H1 (cell line): ENCODE data around the gene NOVA1. TPM values are rescaled to one million over a fixed set of nuclear protein-coding genes. Genes with fewer than 3 reads are reported as not detected.

ENCODE experiments used
- CTCF ChIA-PET: fragments of 300-600 bp; sonication (Branson Sonifier 250); formaldehyde crosslinking; loops from one replicate; lab custom pipeline; 2021; ENCODE audit not compliant: partially characterized antibody; lab: Charles Lee
- POLR2A ChIA-PET: fragments of 300-600 bp; sonication (Branson Sonifier 250); formaldehyde crosslinking; loops from one replicate; lab custom pipeline; 2021; ENCODE audit warnings: inconsistent platforms; ENCODE audit not compliant: partially characterized antibody; lab: Charles Lee
- DNase-seq, 2 experiments: peaks; one replicate each; pipeline versions ENCODE4 v3.0.0 to v3.0.0-alpha.2; 2010 to 2022; ENCODE audit warnings: low spot score in 2 of 2, low read depth in 1 of 2, mixed read lengths in 1 of 2
- FAIRE-seq: peaks from 2 replicates; lab custom pipeline; 2011; peaks lifted over from hg19 to GRCh38; lab: Jason Lieb, UNC
- H2AFZ ChIP-seq: 2 replicates; pipeline ENCODE4 v1.8.1; 2012; ENCODE audit warnings: low read length, inconsistent platforms
- H2AK5ac ChIP-seq: 2 replicates; pipeline ENCODE4 v1.6.1; 2013; ENCODE audit warnings: low read depth, low read length
- H2BK120ac ChIP-seq: replicated peaks from 2 replicates; pipeline ENCODE3; 2013; ENCODE audit warnings: low read depth, low read length, inconsistent platforms
- H2BK12ac ChIP-seq: 2 replicates; pipeline ENCODE4 v1.6.1; 2013; ENCODE audit warnings: low read depth, low read length
- H2BK15ac ChIP-seq: 2 replicates; pipeline ENCODE4 v1.6.1; 2013; ENCODE audit warnings: low read length
- H2BK20ac ChIP-seq: 2 replicates; pipeline ENCODE4 v1.6.1; 2013; ENCODE audit warnings: low read length
- H2BK5ac ChIP-seq: 2 replicates; pipeline ENCODE4 v1.6.1; 2013; ENCODE audit warnings: low read depth, low read length
- H3K14ac ChIP-seq: 2 replicates; pipeline ENCODE4 v1.6.1; 2013; ENCODE audit warnings: inconsistent platforms; ENCODE audit not compliant: insufficient read length
- H3K18ac ChIP-seq: 2 replicates; pipeline ENCODE4 v1.6.1; 2013; ENCODE audit warnings: low read length; ENCODE audit errors: extremely low read depth
- H3K23ac ChIP-seq: 2 replicates; pipeline ENCODE4 v1.6.1; 2013; ENCODE audit warnings: inconsistent platforms; ENCODE audit not compliant: insufficient read length
- H3K23me2 ChIP-seq: 2 replicates; pipeline ENCODE4 v1.6.1; 2013; ENCODE audit warnings: low read depth, low read length
- H3K27ac ChIP-seq: 2 replicates; pipeline ENCODE4 v1.6.1; 2011; ENCODE audit warnings: low read depth, low read length, inconsistent platforms
- H3K27me3 ChIP-seq, 4 experiments: replicated peaks in 1 of 4; 1 replicate in 1 of 4; 2 replicates in 3 of 4; pipeline versions ENCODE4 v1.6.1 to v1.8.1; 2011 to 2013; ENCODE audit warnings: low read length in 3 of 4, mild to moderate bottlenecking in 3 of 4, inconsistent platforms in 2 of 4, mixed read lengths in 2 of 4, moderate library complexity in 1 of 4; ENCODE audit not compliant: control insufficient read depth in 3 of 4, insufficient read depth in 3 of 4; ENCODE audit errors: extremely low read depth in 1 of 4
- H3K36me3 ChIP-seq, 4 experiments: 2 replicates each; pipeline versions ENCODE4 v1.6.1 to v1.8.1; 2011 to 2013; ENCODE audit warnings: mild to moderate bottlenecking in 4 of 4, low read length in 3 of 4, moderate library complexity in 2 of 4, control low read depth in 1 of 4, inconsistent platforms in 1 of 4; ENCODE audit not compliant: insufficient read depth in 4 of 4, control insufficient read depth in 2 of 4
- H3K4ac ChIP-seq: replicated peaks from 2 replicates; pipeline ENCODE3; 2013; ENCODE audit warnings: low read length, low read depth, mixed read lengths, inconsistent platforms; ENCODE audit not compliant: insufficient read length
- H3K4me1 ChIP-seq, 4 experiments: replicated peaks in 1 of 4; 1 replicate in 1 of 4; 2 replicates in 3 of 4; pipeline versions ENCODE4 v1.6.1 to v1.8.1; 2011 to 2013; ENCODE audit warnings: low read length in 3 of 4, inconsistent platforms in 2 of 4, mixed read lengths in 1 of 4; ENCODE audit not compliant: insufficient read depth in 4 of 4, control insufficient read depth in 3 of 4
- H3K4me2 ChIP-seq, 2 experiments: 2 replicates each; pipeline versions ENCODE4 v1.6.1 to v1.8.1; 2011 to 2013; ENCODE audit warnings: low read depth in 2 of 2, low read length in 2 of 2, control low read depth in 1 of 2, inconsistent platforms in 1 of 2, mild to moderate bottlenecking in 1 of 2; ENCODE audit not compliant: insufficient read depth in 1 of 2
- H3K4me3 ChIP-seq, 4 experiments: fragments of 200-600, 300-600 bp in 1 of 4; sonication (generic), shearing (Covaris generic), sonication (Bioruptor Twin) in 1 of 4; 2 replicates each; pipeline versions ENCODE4 v1.5.1 to v1.8.1; 2011 to 2016; ENCODE audit warnings: low read length in 4 of 4, low read depth in 3 of 4, control low read depth in 2 of 4, inconsistent platforms in 2 of 4, mild to moderate bottlenecking in 2 of 4, mixed read lengths in 1 of 4, moderate library complexity in 1 of 4; ENCODE audit not compliant: insufficient read depth in 2 of 4; ENCODE audit errors: extremely low read depth in 1 of 4
- H3K56ac ChIP-seq: replicated peaks from 2 replicates; pipeline ENCODE3; 2013; ENCODE audit warnings: low read depth, mild to moderate bottlenecking, mixed read lengths, low read length, inconsistent platforms; ENCODE audit not compliant: insufficient read length
- H3K79me1 ChIP-seq: 2 replicates; pipeline ENCODE4 v1.6.1; 2013; ENCODE audit warnings: low read depth, low read length, control low read depth
- H3K79me2 ChIP-seq, 2 experiments: 2 replicates each; pipeline versions ENCODE4 v1.6.1 to v1.8.1; 2012 to 2013; ENCODE audit warnings: low read length in 2 of 2, mild to moderate bottlenecking in 2 of 2, inconsistent platforms in 1 of 2; ENCODE audit not compliant: insufficient read depth in 2 of 2, control insufficient read depth in 1 of 2
- H3K9ac ChIP-seq, 4 experiments: replicated peaks in 1 of 4; 1 replicate in 1 of 4; 2 replicates in 3 of 4; pipeline versions ENCODE4 v1.6.1 to v1.8.1; 2011 to 2013; ENCODE audit warnings: low read depth in 3 of 4, low read length in 3 of 4, control low read depth in 2 of 4, mild to moderate bottlenecking in 2 of 4, moderate library complexity in 2 of 4, inconsistent platforms in 1 of 4; ENCODE audit errors: extremely low read depth in 1 of 4
- H3K9me3 ChIP-seq, 2 experiments: 2 replicates each; pipeline versions ENCODE4 v1.6.1 to v1.8.1; 2012 to 2013; ENCODE audit warnings: mild to moderate bottlenecking in 2 of 2, moderate library complexity in 2 of 2, control low read depth in 1 of 2, inconsistent platforms in 1 of 2, low read depth in 1 of 2, low read length in 1 of 2, mixed read lengths in 1 of 2; ENCODE audit not compliant: insufficient read depth in 2 of 2
- H4K20me1 ChIP-seq, 2 experiments: replicated peaks in 1 of 2; 2 replicates each; pipeline versions ENCODE3 to v1.8.1; 2011 to 2013; ENCODE audit warnings: inconsistent platforms in 2 of 2, low read length in 2 of 2, mild to moderate bottlenecking in 1 of 2; ENCODE audit not compliant: insufficient read depth in 2 of 2, control insufficient read depth in 1 of 2
- H4K5ac ChIP-seq: 2 replicates; pipeline ENCODE4 v1.6.1; 2013; ENCODE audit warnings: low read length, low read depth, mixed read lengths, inconsistent platforms; ENCODE audit not compliant: insufficient read length
- H4K8ac ChIP-seq: 2 replicates; pipeline ENCODE4 v1.8.0; 2013; ENCODE audit warnings: mild to moderate bottlenecking, moderate library complexity, low read length, inconsistent platforms; ENCODE audit not compliant: insufficient read depth; ENCODE audit errors: extremely low read depth
- H4K91ac ChIP-seq: replicated peaks from 2 replicates; pipeline ENCODE3; 2013; ENCODE audit warnings: low read length, mixed read lengths, inconsistent platforms; ENCODE audit not compliant: insufficient read length
- ASH2L ChIP-seq: fragments of 200-600, 300-600 bp; sonication (generic); IDR thresholded peaks from one replicate; pipeline ENCODE4 v1.7.1; 2017; ENCODE audit warnings: low read length
- CHD2 ChIP-seq: IDR thresholded peaks from 2 replicates; pipeline ENCODE4 v1.6.1; 2012; ENCODE audit warnings: low read length, improper control_type of control experiment
- CREB1 ChIP-seq: IDR thresholded peaks from 2 replicates; pipeline ENCODE4 v1.6.1; 2012; ENCODE audit warnings: inconsistent platforms
- CTBP2 ChIP-seq: IDR thresholded peaks from 2 replicates; pipeline ENCODE4 v1.7.0; 2011; ENCODE audit warnings: borderline replicate concordance, mild to moderate bottlenecking, moderate library complexity, mixed read lengths, low read length; ENCODE audit not compliant: insufficient read depth, insufficient read length
- EGR1 ChIP-seq: IDR thresholded peaks from 2 replicates; pipeline ENCODE4 v1.6.1; 2011; ENCODE audit warnings: low read depth, low read length, borderline replicate concordance
- GTF2F1 ChIP-seq: IDR thresholded peaks from 2 replicates; pipeline ENCODE4 v1.6.1; 2012; ENCODE audit warnings: low read depth, low read length, improper control_type of control experiment, borderline replicate concordance
- KDM5A ChIP-seq: fragments of 200-600 bp; IDR thresholded peaks from 2 replicates; pipeline ENCODE4 v1.7.1; 2012; ENCODE audit warnings: mild to moderate bottlenecking, low read length, inconsistent platforms, mixed read lengths
- POLR2AphosphoS5 ChIP-seq: IDR thresholded peaks from 2 replicates; pipeline ENCODE4 v1.6.1; 2011; ENCODE audit warnings: low read depth, low read length
- POU5F1 ChIP-seq: IDR thresholded peaks from 2 replicates; pipeline ENCODE4 v1.6.1; 2011; ENCODE audit warnings: low read depth, mild to moderate bottlenecking, low read length, moderate library complexity
- RXRA ChIP-seq: IDR thresholded peaks from 2 replicates; pipeline ENCODE4 v1.6.1; 2011; ENCODE audit warnings: low read depth, mild to moderate bottlenecking, low read length, moderate library complexity; ENCODE audit not compliant: insufficient read depth
- TAF1 ChIP-seq: IDR thresholded peaks from 2 replicates; pipeline ENCODE4 v1.6.1; 2011; ENCODE audit warnings: mild to moderate bottlenecking, low read depth, low read length
- TBP ChIP-seq: IDR thresholded peaks from 2 replicates; pipeline ENCODE4 v1.6.1; 2011; ENCODE audit warnings: low read depth, low read length, improper control_type of control experiment
- YY1 ChIP-seq: IDR thresholded peaks from 2 replicates; pipeline ENCODE4 v1.6.1; 2011; ENCODE audit warnings: low read depth, mild to moderate bottlenecking, low read length
- WGBS, 2 experiments: shearing (Covaris generic) in 1 of 2; methylation state at CpG; one replicate each; pipeline versions ENCODE4 v1.1.6 to v1.1.7; 2013 to 2015; ENCODE audit warnings: low lambda C conversion rate in 2 of 2, mixed read lengths in 2 of 2, inconsistent platforms in 1 of 2, low coverage in 1 of 2, missing lambda C conversion rate in 1 of 2; ENCODE audit not compliant: insufficient replicate concordance in 2 of 2, insufficient coverage in 1 of 2, insufficient read length in 1 of 2; ENCODE audit errors: extremely low coverage in 1 of 2, missing lambda C conversion rate in 1 of 2; 5-methylcytosine and 5-hydroxymethylcytosine counted together
- polyA plus RNA-seq, 7 experiments: library from polyadenylated mRNA; depleted of rRNA in 3 of 7; stranded (reverse) in 5 of 7; unstranded in 2 of 7; fragments of >200 nt in 5 of 7; fragments of 200-250 nt in 2 of 7; gene quantifications; 1 replicate in 5 of 7; 2 replicates in 1 of 7; 4 replicates in 1 of 7; pipeline versions ENCODE4 v1.2.1 to v1.2.3, GENCODE V29; 2011 to 2013; ENCODE audit warnings: missing spikeins in 2 of 7, mixed read lengths in 2 of 7
- total RNA-seq: library from RNA; stranded (reverse); fragmentation: NEBNext Ultra II Directional; extraction: Animal tissue kit (Norgen Biotek cat#: 25700); gene quantifications from 2 replicates; pipeline ENCODE4 v1.2.1, GENCODE V29; 2021
- TF ChIP-seq, protein P1 (sequence below), 3 experiments: IDR thresholded peaks; 1 replicate in 2 of 3; 2 replicates in 1 of 3; pipeline versions ENCODE4 v1.5.1 to v1.6.1; 2011; ENCODE audit warnings: low read length in 3 of 3, mild to moderate bottlenecking in 3 of 3, inconsistent platforms in 2 of 3, low read depth in 1 of 3, moderate library complexity in 1 of 3; ENCODE audit not compliant: insufficient read depth in 1 of 3; ENCODE audit errors: control extremely low read depth in 1 of 3

Gene NOVA1
- total and polyA plus RNA-seq, 2 of the 8 experiments (the other 6 are each of a cell fraction or from before 2014, with no cell fraction given) = 6.8 to 12.7 TPM

- Histone ChIP-seq H3K56ac (no peak overlapping the region), H4K91ac (no peak overlapping the region), H2BK20ac (no peak overlapping the region), H2BK120ac (no peak overlapping the region), H4K5ac (no peak overlapping the region), H3K4ac (no peak overlapping the region), H4K20me1 (no peaks in the 10 kb centered on the region), H3K9ac (no peak overlapping the region), H3K4me1 (no peaks in the 10 kb centered on the region), H3K4me3 (no peak overlapping the region), H3K36me3 (no peaks in the 10 kb centered on the region), H3K4me2 (no peak overlapping the region), H3K9me3 (peaks cover 0 to 5% of the 10 kb centered on the region in 2 experiments; a peak in 1 of 4 replicates), H2BK12ac (no peak overlapping the region), H2BK5ac (no peak overlapping the region), H3K79me1 (no peaks in the 10 kb centered on the region), H3K23me2 (no peaks in the 10 kb centered on the region), H3K27ac (no peak overlapping the region), H3K18ac (no peak overlapping the region), H3K27me3 (no peaks in the 10 kb centered on the region), H2AK5ac (no peak overlapping the region), H3K23ac (no peak overlapping the region), H2BK15ac (no peak overlapping the region), H2AFZ (no peak overlapping the region), H4K8ac (no peak overlapping the region), H3K79me2 (no peaks in the 10 kb centered on the region; a peak in 1 of 4 replicates), H3K14ac (no peak overlapping the region)
- ChIA-PET POLR2A (no interaction called here), CTCF (interaction anchor here (0.5 kb wide), 1 partner anchor 127 kb away, joined by 3 read pairs; no protein-coding TSS in a partner anchor)
- FAIRE-seq (no peak), DNase-seq (no peak)
- 95% methylated on average over 1 of the region's 1 CpG; no CpG with 5 or more reads in 1 of the 2 experiments for WGBS, 2 experiments
- no peak for TF ChIP-seq EGR1
- TF ChIP-seq ASH2L = no peak
- TF ChIP-seq, protein P1, sequence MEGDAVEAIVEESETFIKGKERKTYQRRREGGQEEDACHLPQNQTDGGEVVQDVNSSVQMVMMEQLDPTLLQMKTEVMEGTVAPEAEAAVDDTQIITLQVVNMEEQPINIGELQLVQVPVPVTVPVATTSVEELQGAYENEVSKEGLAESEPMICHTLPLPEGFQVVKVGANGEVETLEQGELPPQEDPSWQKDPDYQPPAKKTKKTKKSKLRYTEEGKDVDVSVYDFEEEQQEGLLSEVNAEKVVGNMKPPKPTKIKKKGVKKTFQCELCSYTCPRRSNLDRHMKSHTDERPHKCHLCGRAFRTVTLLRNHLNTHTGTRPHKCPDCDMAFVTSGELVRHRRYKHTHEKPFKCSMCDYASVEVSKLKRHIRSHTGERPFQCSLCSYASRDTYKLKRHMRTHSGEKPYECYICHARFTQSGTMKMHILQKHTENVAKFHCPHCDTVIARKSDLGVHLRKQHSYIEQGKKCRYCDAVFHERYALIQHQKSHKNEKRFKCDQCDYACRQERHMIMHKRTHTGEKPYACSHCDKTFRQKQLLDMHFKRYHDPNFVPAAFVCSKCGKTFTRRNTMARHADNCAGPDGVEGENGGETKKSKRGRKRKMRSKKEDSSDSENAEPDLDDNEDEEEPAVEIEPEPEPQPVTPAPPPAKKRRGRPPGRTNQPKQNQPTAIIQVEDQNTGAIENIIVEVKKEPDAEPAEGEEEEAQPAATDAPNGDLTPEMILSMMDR (IDR thresholded peaks at IDR 0.05; ENCODE audit: control extremely low read depth in 1 of 3, insufficient read depth in 1 of 3, low read depth in 1 of 3, low read length in 3 of 3) = no peak
- no peak for TF ChIP-seq TAF1
- TF ChIP-seq TBP = no peak
- no peak for TF ChIP-seq YY1
- no peak for TF ChIP-seq RXRA
- TF ChIP-seq CTBP2 = no peak
- TF ChIP-seq GTF2F1 = no peak
- TF ChIP-seq POLR2AphosphoS5 = no peak
- no peak for TF ChIP-seq CHD2
- no peak for TF ChIP-seq CREB1
- no peak for TF ChIP-seq KDM5A
- TF ChIP-seq POU5F1 = no peak
Observed at GRCh38 chr14:26538176-26538575, 59.7 kb downstream of the NOVA1 start.
